HCT116 (cell line): ENCODE measurements around the gene GHRHR. TPM values are rescaled to one million over a fixed set of nuclear protein-coding genes. Genes with fewer than 3 reads are reported as not detected.

Experiments used
- ATAC-seq: fragments of 200-7000 bp; cut with Tn5 transposase; 2 replicates; pipeline ENCODE4 v1.9.1; 2020; ENCODE audit warnings: mild to moderate bottlenecking, moderate library complexity
- BruUV-seq: library from RNA; stranded (reverse); fragments of 400-500 nt; replicated peaks from 2 replicates; lab custom pipeline; 2021; lab: Mats Ljungman, UMichigan
- CTCF ChIA-PET: fragments of 300-600 bp; sonication (Branson Sonifier 250); formaldehyde crosslinking; loops from one replicate; lab custom pipeline; 2021; ENCODE audit warnings: antibody characterized with exemption; lab: Charles Lee
- POLR2A ChIA-PET: fragments of 300-600, 350-600 bp; sonication (Branson Sonifier 250); formaldehyde crosslinking; loops from one replicate; lab custom pipeline; 2021; ENCODE audit warnings: antibody characterized with exemption; lab: Charles Lee
- RAD21 ChIA-PET, 2 experiments: fragments of 300-600 bp; sonication (Branson Sonifier 250); formaldehyde crosslinking; loops; one replicate each; lab custom pipeline; 2023; ENCODE audit warnings: low total read pairs in 2 of 2; ENCODE audit not compliant: uncharacterized antibody in 2 of 2, unreplicated experiment in 2 of 2, low non-redundant PET in 1 of 2; lab: Charles Lee
- DNase-seq: peaks from one replicate; pipeline ENCODE4 v3.0.0-alpha.2; 2010; ENCODE audit warnings: low read depth, low spot score
- H2AFZ ChIP-seq: fragments of 200-600 bp; shearing (Covaris generic), sonication (generic); 2 replicates; pipeline ENCODE4 v1.6.1; 2017; ENCODE audit warnings: low read depth, mixed run types, mixed read lengths, antibody characterized with exemption, low read length; ENCODE audit not compliant: poor library complexity, severe bottlenecking
- H3K27ac ChIP-seq: 2 replicates; pipeline ENCODE4 v1.5.1; 2012; ENCODE audit warnings: low read depth, low read length
- H3K27me3 ChIP-seq: fragments of 200-600 bp; sonication (generic); 2 replicates; pipeline ENCODE4 v1.6.1; 2016; ENCODE audit warnings: mixed run types, low read length, mixed read lengths; ENCODE audit not compliant: insufficient read depth
- H3K36me3 ChIP-seq, 2 experiments: fragments of 200-500 bp in 1 of 2; fragments of 200-600 bp in 1 of 2; sonication (Bioruptor generic) in 1 of 2; sonication (generic) in 1 of 2; 2 replicates each; pipeline versions ENCODE4 v1.5.1 to v1.6.1; 2014 to 2016; ENCODE audit warnings: low read length in 2 of 2, inconsistent platforms in 1 of 2, mixed read lengths in 1 of 2, mixed run types in 1 of 2; ENCODE audit not compliant: insufficient read depth in 2 of 2, control insufficient read depth in 1 of 2
- H3K4me1 ChIP-seq, 2 experiments: fragments of 200-600 bp in 1 of 2; sonication (generic) in 1 of 2; 2 replicates each; pipeline versions ENCODE4 v1.5.1 to v1.6.1; 2012 to 2017; ENCODE audit warnings: low read length in 2 of 2, inconsistent platforms in 1 of 2, mild to moderate bottlenecking in 1 of 2, mixed read lengths in 1 of 2, mixed run types in 1 of 2, moderate library complexity in 1 of 2; ENCODE audit not compliant: insufficient read depth in 2 of 2, control insufficient read depth in 1 of 2
- H3K4me2 ChIP-seq: fragments of 200-600 bp; sonication (generic); 2 replicates; pipeline ENCODE4 v1.6.1; 2017; ENCODE audit warnings: mixed run types, low read length, mixed read lengths
- H3K4me3 ChIP-seq, 2 experiments: fragments of 200-600 bp in 1 of 2; sonication (generic) in 1 of 2; replicated peaks in 1 of 2; 2 replicates each; pipeline ENCODE4 v1.5.1; 2011 to 2016; ENCODE audit warnings: low read length in 2 of 2, control low read depth in 1 of 2, low read depth in 1 of 2, mild to moderate bottlenecking in 1 of 2, mixed read lengths in 1 of 2, mixed run types in 1 of 2
- H3K79me2 ChIP-seq: fragments of 200-600 bp; sonication (generic); 2 replicates; pipeline ENCODE4 v1.6.1; 2017; ENCODE audit warnings: mild to moderate bottlenecking, mixed run types, low read length, moderate library complexity, mixed read lengths; ENCODE audit not compliant: insufficient read depth
- H3K9ac ChIP-seq: fragments of 200-600 bp; sonication (generic); 2 replicates; pipeline ENCODE4 v1.6.1; 2016; ENCODE audit warnings: low read length, mixed read lengths
- H3K9me2 ChIP-seq: fragments of 200-600 bp; sonication (generic), shearing (Covaris generic); 2 replicates; pipeline ENCODE4 v1.6.1; 2017; ENCODE audit warnings: mixed run types, mild to moderate bottlenecking, moderate library complexity; ENCODE audit not compliant: insufficient read depth
- H3K9me3 ChIP-seq, 2 experiments: fragments of 200-500 bp in 1 of 2; fragments of 200-600 bp in 1 of 2; sonication (Bioruptor generic) in 1 of 2; sonication (generic) in 1 of 2; 2 replicates each; pipeline ENCODE4 v1.6.1; 2014 to 2017; ENCODE audit warnings: low read length in 2 of 2, mixed read lengths in 2 of 2, inconsistent platforms in 1 of 2, low read depth in 1 of 2, mild to moderate bottlenecking in 1 of 2, mixed run types in 1 of 2, moderate library complexity in 1 of 2; ENCODE audit not compliant: control insufficient read depth in 1 of 2, insufficient read depth in 1 of 2
- H4K20me1 ChIP-seq: fragments of 200-600 bp; sonication (generic), shearing (Covaris generic); 2 replicates; pipeline ENCODE4 v1.6.1; 2017; ENCODE audit warnings: mixed run types, mild to moderate bottlenecking, moderate library complexity; ENCODE audit not compliant: insufficient read depth
- EZH2 ChIP-seq: fragments of 200-600 bp; sonication (generic); IDR thresholded peaks from 2 replicates; pipeline ENCODE4 v1.6.1; 2017; ENCODE audit warnings: antibody characterized with exemption, mixed run types
- EZH2phosphoT487 ChIP-seq: fragments of 200-600 bp; IDR thresholded peaks from 2 replicates; pipeline ENCODE4 v1.6.1; 2018; ENCODE audit warnings: antibody characterized with exemption, borderline replicate concordance
- POLR2A ChIP-seq: IDR thresholded peaks from 2 replicates; pipeline ENCODE4 v1.7.0; 2011; ENCODE audit warnings: borderline replicate concordance; ENCODE audit not compliant: insufficient read depth, insufficient read length; ENCODE audit errors: extremely low read depth
- intact Hi-C: fragments of 100-400 bp; cut with micrococcal nuclease; formaldehyde crosslinking; loops from 2 replicates; pipeline ENCODE4 v1.10.0; 2022
- total RNA-seq: library from RNA; stranded (reverse); gene quantifications from one replicate; pipeline ENCODE4 v1.2.1, GENCODE V29; 2021; ENCODE audit not compliant: unreplicated experiment
- TF ChIP-seq, protein P1 (sequence below): IDR thresholded peaks from 2 replicates; pipeline ENCODE4 v1.6.1; 2012

Gene GHRHR
- total RNA-seq, 1 experiment from 2014 or later = not detected

DNA sequence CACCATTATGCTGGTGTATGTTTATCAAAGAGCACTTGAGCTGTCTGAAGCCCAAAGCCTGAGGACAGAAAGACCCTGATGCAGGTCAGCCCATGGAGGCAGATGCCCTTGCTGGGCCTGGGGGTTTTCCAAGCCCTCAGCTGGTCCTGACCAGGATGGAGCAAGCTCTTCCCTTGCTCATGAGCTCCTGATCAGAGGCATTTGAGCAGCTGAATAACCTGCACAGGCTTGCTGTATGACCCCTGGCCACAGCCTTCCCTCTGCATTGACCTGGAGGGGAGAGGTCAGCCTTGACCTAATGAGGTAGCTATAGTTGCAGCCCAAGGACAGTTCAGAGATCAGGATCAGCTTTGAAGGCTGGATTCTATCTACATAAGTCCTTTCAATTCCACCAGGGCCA is 39.1 kb upstream of the GHRHR start:
- Histone ChIP-seq H2AFZ (no peak overlapping the region), H3K9me2 (no peaks in the 10 kb centered on the region), H3K4me2 (no peak overlapping the region), H3K36me3 (no peaks in the 10 kb centered on the region), H3K79me2 (no peaks in the 10 kb centered on the region), H3K9ac (no peak overlapping the region), H3K27me3 (no peaks in the 10 kb centered on the region), H3K4me1 (peaks cover 8 to 24% of the 10 kb centered on the region in 2 experiments), H3K27ac (no peak overlapping the region), H3K9me3 (no peaks in the 10 kb centered on the region; a peak in 1 of 4 replicates), H4K20me1 (no peaks in the 10 kb centered on the region), H3K4me3 (no peak overlapping the region)
- TF ChIP-seq EZH2 = no peak
- TF ChIP-seq, protein P1, sequence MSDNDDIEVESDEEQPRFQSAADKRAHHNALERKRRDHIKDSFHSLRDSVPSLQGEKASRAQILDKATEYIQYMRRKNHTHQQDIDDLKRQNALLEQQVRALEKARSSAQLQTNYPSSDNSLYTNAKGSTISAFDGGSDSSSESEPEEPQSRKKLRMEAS = no peak
- TF ChIP-seq POLR2A = no peak
- ATAC-seq (no peak), DNase-seq (no peak)
- intact Hi-C loops = no loop called here
- ChIA-PET RAD21 (no interaction called here), CTCF (interaction anchor here (1.1 kb wide), 1 partner anchor 14 kb away, joined by 3 read pairs; no protein-coding TSS in a partner anchor), POLR2A (no interaction called here)
- no TSS peak for BruUV-seq

DNA sequence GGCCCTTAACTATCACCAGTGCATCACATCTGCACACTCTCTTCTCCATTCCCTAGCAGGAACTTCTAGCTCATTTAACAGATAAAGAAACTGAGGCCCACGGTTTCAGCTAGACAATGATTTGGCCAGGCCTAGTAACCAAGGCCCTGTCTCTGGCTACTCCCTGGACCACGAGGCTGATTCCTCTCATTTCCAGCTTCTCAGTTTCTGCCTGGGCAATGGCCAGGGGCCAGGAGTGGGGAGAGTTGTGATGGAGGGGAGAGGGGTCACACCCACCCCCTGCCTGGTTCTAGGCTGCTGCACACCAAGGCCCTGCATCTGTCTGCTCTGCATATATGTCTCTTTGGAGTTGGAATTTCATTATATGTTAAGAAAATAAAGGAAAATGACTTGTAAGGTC is 38.6 kb upstream of the GHRHR start:
- H3K4me3 ChIP-seq = no peak overlapping the region
- ChIA-PET RAD21 (interaction anchor here in 1 of 2 experiments (0.5 kb wide), 1 partner anchor 178 kb away, joined by 3 read pairs; no protein-coding TSS in a partner anchor), CTCF (no interaction called here), POLR2A (no interaction called here)
- H3K36me3 ChIP-seq = no peaks in the 10 kb centered on the region
- H3K79me2 ChIP-seq = no peaks in the 10 kb centered on the region
- intact Hi-C loops = no loop called here
- no peaks in the 10 kb centered on the region for H3K27me3 ChIP-seq
- H4K20me1 ChIP-seq = no peaks in the 10 kb centered on the region
- H3K4me1 ChIP-seq = peaks cover 8 to 19% of the 10 kb centered on the region in 2 experiments
- no TSS peak for BruUV-seq
- ATAC-seq (no peak), DNase-seq (no peak)
- TF ChIP-seq EZH2phosphoT487 = no peak
- no peaks in the 10 kb centered on the region; a peak in 1 of 4 replicates for H3K9me3 ChIP-seq
- H3K9me2 ChIP-seq = no peaks in the 10 kb centered on the region
- no peak overlapping the region for H3K4me2 ChIP-seq
- no peak overlapping the region for H2AFZ ChIP-seq
- H3K9ac ChIP-seq = no peak overlapping the region
- H3K27ac ChIP-seq = no peak overlapping the region
